Measurements from ENCODE around the gene IL12RB2. TPM values are rescaled to one million over a fixed set of nuclear protein-coding genes. Genes with fewer than 3 reads are reported as not detected.

The IL12RB2 gene
- total and polyA plus RNA-seq, 2 experiments from 2014 or later, result 0.79 to 1.7 TPM

- DNase-seq (ENCODE audit: low spot score), result no peak
- no peak for ATAC-seq
Observed at GRCh38 chr1:67372136-67372535, 64.5 kb downstream of the IL12RB2 start.

GRCh38 chr1:67372898-67373297 lies 65.2 kb downstream of the IL12RB2 start:
- no peaks in the 10 kb centered on the region for H3K27me3 ChIP-seq (ENCODE audit: insufficient read depth)
- no peak overlapping the region for H3K27ac ChIP-seq (ENCODE audit: low read depth)
- DNase-seq (ENCODE audit: low spot score), result no peak
- no peaks in the 10 kb centered on the region for H3K36me3 ChIP-seq (ENCODE audit: insufficient read depth)
- peaks cover 28% of the 10 kb centered on the region for H3K4me1 Mint-ChIP-seq
- no peaks in the 10 kb centered on the region for H4K20me1 ChIP-seq (replicated peaks; ENCODE audit: insufficient read depth)
- no peak overlapping the region for H3K4me2 ChIP-seq
- ATAC-seq, result no peak
- no peaks in the 10 kb centered on the region for H3K79me2 ChIP-seq (replicated peaks; ENCODE audit: insufficient read depth)
- no peaks in the 10 kb centered on the region for H3F3A ChIP-seq (replicated peaks; ENCODE audit: low read depth)
- no peaks in the 10 kb centered on the region for H3K36me3 Mint-ChIP-seq (ENCODE audit: low read depth)
- H2AFZ ChIP-seq, result no peak overlapping the region
- H3K4me3 ChIP-seq, result no peak overlapping the region
- H3K9me3 Mint-ChIP-seq, result no peaks in the 10 kb centered on the region
- no peak overlapping the region for H3K27ac Mint-ChIP-seq
- H3K27me3 Mint-ChIP-seq (ENCODE audit: insufficient read depth, low read depth, poor library complexity), result peaks cover 1% of the 10 kb centered on the region
- H3K4me3 Mint-ChIP-seq, result no peak overlapping the region
- H3K4me1 ChIP-seq (ENCODE audit: insufficient read depth), result peaks cover 19% of the 10 kb centered on the region
- no peaks in the 10 kb centered on the region for H3K9me2 ChIP-seq (ENCODE audit: insufficient read depth)
- TF ChIP-seq REST (IDR thresholded peaks at IDR 0.05; ENCODE audit: unreplicated experiment), result no peak
- no peak for TF ChIP-seq POLR2AphosphoS5 (IDR thresholded peaks at IDR 0.05; ENCODE audit: low read depth)
- TF ChIP-seq ETS1 (IDR thresholded peaks at IDR 0.05), result no peak
- no peak for TF ChIP-seq JUNB (IDR thresholded peaks at IDR 0.05; ENCODE audit: unreplicated experiment)
- TF ChIP-seq CTCF (conservative IDR thresholded peaks at IDR 0.05; ENCODE audit: low read depth in 2 of 2), result no peak
- TF ChIP-seq ZNF331 (CRISPR knock-in tag; IDR thresholded peaks at IDR 0.05; ENCODE audit: low read depth), result no peak
- TF ChIP-seq STAT1 (IDR thresholded peaks at IDR 0.05; ENCODE audit: unreplicated experiment), result no peak
- no peak for TF ChIP-seq NANOG (IDR thresholded peaks at IDR 0.05; ENCODE audit: borderline replicate concordance)
- TF ChIP-seq EZH2 (IDR thresholded peaks at IDR 0.05; ENCODE audit: low read depth, unreplicated experiment), result no peak
- TF ChIP-seq CREB1 (CRISPR knock-in tag; IDR thresholded peaks at IDR 0.05; ENCODE audit: low read depth), result no peak
- TF ChIP-seq EZH2phosphoT487 (IDR thresholded peaks at IDR 0.05; ENCODE audit: unreplicated experiment), result no peak
- no peak for TF ChIP-seq ZNF114 (CRISPR knock-in tag; IDR thresholded peaks at IDR 0.05)

More at GRCh38 chr1:67372136-67372535, 64.5 kb downstream of the IL12RB2 start:
- no peaks in the 10 kb centered on the region for H3K79me2 ChIP-seq (replicated peaks; ENCODE audit: insufficient read depth)
- no peak overlapping the region for H2AFZ ChIP-seq
- H3K36me3 Mint-ChIP-seq (ENCODE audit: low read depth), result no peaks in the 10 kb centered on the region
- no peaks in the 10 kb centered on the region for H3F3A ChIP-seq (replicated peaks; ENCODE audit: low read depth)
- peaks cover 12% of the 10 kb centered on the region for H3K4me1 ChIP-seq (ENCODE audit: insufficient read depth)
- no peaks in the 10 kb centered on the region for H3K27me3 ChIP-seq (ENCODE audit: insufficient read depth)
- peaks cover 1% of the 10 kb centered on the region for H3K27me3 Mint-ChIP-seq (ENCODE audit: insufficient read depth, low read depth, poor library complexity)
- H3K9me2 ChIP-seq (ENCODE audit: insufficient read depth), result peaks cover under 1% of the 10 kb centered on the region; the same call in 1 of the 2 replicates
- TF ChIP-seq EZH2phosphoT487 (IDR thresholded peaks at IDR 0.05; ENCODE audit: unreplicated experiment) (no peak), CREB1 (CRISPR knock-in tag; IDR thresholded peaks at IDR 0.05; ENCODE audit: low read depth) (no peak)
- no peak overlapping the region for H3K27ac Mint-ChIP-seq
- H3K4me3 Mint-ChIP-seq, result no peak overlapping the region
- H3K9me3 Mint-ChIP-seq, result no peaks in the 10 kb centered on the region
- H3K4me2 ChIP-seq, result no peak overlapping the region
- no peak overlapping the region for H3K4me3 ChIP-seq
- H3K4me1 Mint-ChIP-seq, result peaks cover 21% of the 10 kb centered on the region
- no peaks in the 10 kb centered on the region for H4K20me1 ChIP-seq (replicated peaks; ENCODE audit: insufficient read depth)
- no peak overlapping the region for H3K27ac ChIP-seq (ENCODE audit: low read depth)
- no peaks in the 10 kb centered on the region for H3K36me3 ChIP-seq (ENCODE audit: insufficient read depth)
